Superior temporal gyrus (tissue), 1 donor: ENCODE measurements around the gene ZNF410.
"Not testable (repeated sequence)": the region's sequence is repeated elsewhere in the genome, so short reads cannot be mapped to it uniquely, and the experiment has no call there.

ENCODE experiments used
- DNase-seq: peaks from one replicate; pipeline ENCODE4 v3.0.0-alpha.2; 2016; ENCODE audit errors: extremely low spot score

The ZNF410 gene

DNA sequence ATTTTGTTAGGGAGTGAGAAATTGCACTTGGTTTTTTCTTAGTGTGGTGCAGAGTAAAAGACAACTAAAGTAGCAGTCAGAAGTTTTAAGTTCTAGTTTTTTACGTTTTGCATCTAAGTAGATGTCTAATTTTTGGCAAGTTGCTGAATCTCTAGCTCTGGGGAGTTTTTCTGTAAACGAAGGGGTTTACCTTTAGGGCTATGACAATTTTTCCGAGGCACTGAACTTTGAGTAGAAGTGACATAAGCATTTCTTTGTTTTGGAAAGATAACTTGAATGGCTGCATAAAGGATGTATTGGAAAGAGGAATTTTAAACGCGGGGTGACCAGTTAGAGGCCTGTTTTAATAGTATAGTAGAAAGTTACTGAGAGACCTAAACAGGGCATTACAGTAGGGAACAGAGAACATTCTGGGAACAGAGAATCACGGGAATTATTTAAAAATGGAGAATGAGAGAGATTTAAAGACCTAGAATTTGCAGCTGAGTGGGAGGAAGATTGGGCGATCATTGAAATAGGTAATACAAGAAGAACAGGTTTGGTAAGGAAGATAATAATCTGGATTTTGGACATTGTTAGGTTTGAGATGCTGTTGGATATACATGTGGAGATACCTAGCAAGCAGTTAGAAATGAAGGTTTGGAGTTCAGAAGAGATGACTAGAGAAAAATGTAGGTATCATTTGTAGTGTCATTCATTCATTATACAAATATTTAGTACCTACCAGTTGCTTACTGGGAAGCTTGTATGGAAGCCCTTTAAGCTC is 1.2 kb downstream of the ZNF410 start:
- DNase-seq: no peak

DNA sequence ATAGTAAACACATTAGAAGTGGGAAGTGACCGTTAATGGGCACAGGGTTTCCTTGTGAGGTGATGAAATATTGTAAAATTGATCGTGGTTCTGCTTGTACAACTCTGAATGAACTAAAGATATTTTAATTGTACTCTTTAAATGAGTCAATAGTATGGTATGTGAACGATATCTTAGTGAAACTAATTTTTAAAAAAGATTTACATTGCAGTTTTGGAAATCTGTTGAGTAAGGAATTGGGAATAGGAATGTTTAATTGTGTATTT is 1.7 kb downstream of the ZNF410 start:
- no peak for DNase-seq

DNA sequence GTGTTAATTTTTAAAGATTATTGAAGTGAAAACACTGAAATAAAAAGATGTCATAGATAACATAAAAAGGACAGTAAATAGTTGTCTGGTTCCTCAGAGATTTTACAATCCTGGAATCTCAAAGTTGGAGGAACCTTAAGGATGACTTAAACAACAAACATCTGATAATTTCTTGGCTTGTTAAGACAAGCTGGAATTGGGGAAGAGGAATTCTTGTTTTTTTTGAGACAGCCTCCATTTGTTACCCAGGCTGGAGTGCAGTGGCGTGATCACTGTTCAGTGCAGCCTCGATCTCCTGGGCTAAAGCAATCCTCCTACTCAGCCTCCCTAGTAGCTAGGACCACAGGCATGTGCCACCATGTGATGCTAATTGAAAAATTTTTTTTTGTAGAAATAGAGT is 2.3 kb downstream of the ZNF410 start:
- no peak for DNase-seq

DNA sequence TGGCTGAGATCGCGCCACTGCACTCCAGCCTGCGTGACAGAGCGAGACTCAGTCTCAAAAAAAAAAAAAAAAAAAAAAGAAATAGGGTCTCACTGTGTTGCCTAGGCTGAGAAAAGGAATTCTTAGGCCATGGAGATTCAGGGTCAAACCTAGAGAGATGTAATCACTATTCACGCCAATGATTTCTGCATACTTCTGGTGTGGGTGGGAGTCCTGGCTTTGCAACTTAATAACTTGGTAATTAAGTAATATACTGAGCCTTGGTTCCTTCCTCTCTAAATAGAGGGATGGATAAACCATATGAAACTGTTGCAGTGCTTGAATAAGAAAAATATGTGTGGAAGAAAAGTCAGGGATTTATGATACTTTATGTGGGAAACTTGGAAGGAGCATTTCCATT is 2.7 kb downstream of the ZNF410 start:
- DNase-seq: no peak

DNA sequence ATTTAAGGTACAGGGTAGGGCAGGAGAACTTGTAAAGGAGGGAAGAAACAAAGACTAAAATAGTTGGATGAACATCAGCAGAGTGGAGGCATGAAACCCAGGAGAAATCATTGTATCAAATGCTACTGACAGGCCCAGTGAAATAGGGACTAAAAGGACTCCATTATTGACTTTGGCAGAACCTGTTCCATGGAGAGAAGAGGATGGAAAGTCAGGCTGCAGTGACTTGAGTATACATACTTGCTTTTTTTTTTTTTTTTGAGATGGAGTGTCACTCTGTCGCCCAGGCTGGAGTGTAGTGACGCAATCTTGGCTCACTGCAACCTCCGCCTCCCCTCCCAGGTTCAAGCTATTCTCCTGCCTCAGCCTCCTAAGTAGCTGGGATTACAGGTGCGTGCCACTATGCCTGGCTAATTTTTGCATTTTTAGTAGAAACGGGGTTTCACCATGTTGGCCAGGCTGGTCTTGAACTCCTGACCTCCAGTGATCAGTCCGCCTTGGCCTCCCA is 7.6 kb downstream of the ZNF410 start:
- not testable (repeated sequence) for DNase-seq

DNA sequence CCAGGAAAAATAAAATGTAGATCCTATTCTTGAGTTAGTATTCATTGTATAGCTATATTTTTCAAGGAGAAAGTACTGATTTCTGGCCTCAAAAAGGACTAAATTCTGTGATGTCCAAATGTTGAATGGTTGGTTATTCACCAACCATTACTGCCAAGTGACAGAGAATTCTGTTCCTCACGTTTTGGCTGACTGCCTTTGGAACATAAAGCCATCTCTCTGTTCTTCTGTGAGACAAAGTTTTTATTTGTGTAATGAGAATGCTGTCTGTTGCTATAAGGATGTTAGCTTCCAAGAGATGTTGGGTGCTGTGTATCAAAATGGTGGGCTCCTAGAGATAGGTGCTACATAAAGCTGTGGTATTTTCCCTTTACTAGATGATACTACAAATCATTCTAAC is 9.3 kb downstream of the ZNF410 start:
- peak; percentile 75 for DNase-seq

DNA sequence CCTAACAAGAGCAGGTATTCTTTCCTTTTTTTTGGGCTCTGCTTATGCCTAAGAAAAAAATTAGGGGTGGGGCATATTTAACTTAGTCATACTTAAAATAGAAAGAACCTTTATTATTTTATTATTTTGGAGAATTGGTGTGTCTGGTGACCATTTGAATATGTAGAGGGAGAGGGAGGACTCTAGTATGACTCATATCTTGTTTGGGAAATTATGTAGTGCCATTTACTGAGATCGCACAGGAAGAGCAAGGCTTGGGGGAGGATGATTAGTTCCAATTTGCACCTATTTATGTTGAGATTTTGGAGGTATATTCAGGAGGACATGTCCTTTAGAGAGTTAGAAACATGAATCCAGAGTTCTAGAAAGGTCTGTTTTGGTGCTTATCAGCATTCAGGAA is 9.9 kb downstream of the ZNF410 start:
- DNase-seq: no peak

DNA sequence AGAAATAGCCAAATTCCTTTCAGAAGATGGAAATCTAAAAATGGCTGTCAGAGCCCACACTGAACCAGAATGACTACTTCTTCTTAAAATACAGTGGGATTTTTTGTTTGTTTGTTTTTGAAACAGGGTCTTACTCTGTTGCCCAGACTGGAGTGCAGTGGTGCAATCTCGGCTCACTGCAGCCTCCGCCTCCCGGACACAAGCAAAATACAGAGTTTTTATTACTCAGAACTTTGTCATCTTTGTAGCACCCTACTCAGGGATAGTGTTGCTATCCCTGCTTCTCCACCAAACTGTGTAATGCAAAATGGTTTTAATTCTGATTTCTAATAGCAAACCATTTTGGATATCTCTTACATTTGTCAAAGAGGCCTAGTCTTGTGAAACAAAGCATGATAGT is 16.4 kb downstream of the ZNF410 start:
- DNase-seq: no peak

DNA sequence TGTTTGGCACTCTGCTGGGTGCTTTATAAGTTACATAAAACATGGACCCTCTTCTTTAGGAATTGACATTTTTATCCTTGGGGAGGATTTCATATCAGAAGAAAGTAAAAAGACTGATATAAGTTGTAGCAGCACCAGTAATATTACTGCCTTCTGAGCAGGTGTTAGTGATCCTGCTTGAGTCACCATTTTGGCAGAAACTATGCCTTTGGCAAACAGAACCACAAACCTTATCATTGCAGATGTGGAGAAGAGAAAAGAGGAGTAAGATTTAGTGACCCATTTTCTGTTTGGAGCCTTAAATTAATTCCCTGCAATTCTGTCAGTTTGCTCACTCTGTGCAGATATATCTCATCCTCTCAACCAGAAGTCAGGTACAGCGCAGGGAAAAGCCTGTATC is 23.0 kb downstream of the ZNF410 start:
- DNase-seq: no peak

DNA sequence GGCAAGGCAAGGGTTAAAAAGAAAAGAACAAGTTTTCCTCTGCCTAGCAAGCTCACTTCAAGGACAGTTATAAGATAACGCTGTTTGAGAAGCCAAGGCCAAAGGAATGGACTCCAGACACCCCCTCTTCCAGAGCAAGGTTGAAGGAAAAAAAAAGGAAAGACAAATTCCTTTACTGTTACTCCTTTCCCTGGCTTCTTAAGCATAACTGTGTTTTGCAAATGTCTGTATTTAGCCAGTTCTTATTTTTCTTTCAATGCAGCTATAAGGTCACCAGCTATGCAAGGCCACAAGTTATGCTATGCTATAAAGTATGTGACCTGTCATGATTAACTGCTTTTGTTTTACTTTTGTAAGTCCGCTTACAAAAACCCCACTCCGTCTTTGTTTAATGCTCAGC is 26.6 kb downstream of the ZNF410 start:
- no peak for DNase-seq

DNA sequence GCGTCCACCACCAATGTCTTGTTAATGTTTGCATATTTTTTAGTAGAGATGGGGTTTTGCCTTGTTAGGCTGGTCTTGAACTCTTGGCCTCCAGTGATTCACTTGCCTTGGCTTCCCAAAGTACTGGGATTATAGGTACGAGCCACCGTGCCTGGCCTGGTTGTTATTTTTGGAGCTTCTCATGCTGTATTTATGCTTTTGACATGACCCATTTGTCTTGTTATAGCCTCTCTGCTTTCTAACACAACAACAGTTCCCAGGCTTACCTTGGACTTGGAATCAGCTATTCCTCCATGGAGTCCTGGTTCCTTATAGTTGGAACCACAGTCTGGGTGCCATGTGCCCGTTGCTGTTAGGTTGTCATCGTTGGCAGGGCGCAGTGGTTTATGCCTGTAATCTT is 29.7 kb downstream of the ZNF410 start:
- DNase-seq: no peak

DNA sequence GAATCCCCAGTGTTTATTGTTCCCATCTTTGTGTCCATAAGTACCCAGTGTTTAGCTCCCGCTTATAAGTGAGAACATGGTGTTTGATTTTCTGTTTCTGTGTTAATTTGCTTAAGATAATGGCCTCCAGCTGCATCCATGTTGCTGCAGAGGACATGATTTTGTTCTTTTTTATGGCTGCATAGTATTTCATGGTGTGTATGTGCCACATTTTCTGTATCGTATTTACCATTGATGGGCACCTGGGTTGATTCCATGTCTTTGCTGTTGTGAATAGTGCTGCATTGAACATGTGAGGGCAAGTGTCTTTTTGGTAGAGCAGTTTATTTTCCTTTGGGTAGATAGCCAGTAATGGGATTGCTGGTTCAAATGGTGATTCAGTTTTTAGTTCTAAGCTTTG is 32.8 kb downstream of the ZNF410 start:
- not testable (repeated sequence) for DNase-seq

DNA sequence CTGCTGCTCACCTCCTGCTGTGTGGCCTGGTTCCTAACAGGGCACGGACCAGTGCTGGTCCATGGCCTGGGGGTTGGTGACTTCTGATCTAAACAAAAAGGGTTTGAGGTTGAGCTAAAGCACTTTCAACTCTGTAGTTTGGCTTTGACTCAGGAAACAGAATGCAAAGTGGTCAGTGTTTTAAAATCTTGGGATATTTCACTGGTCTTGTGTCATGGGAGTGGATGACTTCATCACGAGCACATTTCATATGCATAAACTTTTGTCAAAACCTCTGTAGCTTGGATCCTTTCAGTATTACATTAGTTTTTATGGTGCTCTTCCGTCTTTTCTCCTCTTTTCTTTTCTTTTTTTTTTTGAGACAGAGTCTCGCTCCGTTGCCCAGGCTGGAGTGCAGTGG is 37.7 kb downstream of the ZNF410 start:
- no peak for DNase-seq

DNA sequence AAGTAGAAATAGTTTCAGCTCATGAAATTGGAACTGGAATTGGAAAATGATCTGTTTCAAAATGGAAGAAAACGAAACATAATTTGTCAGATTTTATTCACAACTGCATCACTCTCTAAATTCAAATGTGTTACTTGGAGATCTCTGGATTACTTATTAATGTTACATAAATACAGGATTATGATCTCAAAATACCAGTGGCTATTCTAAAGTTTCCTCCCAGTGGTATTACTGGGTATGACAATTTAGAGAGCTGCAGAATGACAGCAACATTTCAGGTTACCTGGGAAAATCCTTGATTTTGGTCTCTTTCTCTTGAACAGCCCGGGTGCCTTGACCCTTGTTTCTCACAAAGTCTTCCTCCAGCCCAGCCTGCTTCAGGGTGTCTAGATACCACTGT is 49.0 kb downstream of the ZNF410 start:
- DNase-seq: no peak

DNA sequence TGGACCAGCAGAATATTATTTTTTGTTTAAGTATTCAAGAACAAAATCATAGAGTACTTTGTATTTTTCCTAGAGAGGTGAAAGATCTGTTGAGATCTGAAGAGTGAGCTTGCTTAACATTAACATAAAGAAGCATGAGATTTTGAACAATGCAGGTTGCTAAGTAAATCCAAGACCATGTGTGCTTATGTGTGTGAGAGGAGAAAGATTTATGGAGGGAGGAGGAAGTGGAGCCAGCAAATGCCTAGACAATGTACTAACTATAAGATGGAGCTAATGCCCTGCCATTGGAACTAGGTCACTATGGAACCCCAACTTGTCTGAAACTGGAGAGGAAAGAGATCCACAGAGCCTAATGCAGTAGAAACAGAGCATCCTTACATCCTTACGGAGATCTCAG is 49.9 kb downstream of the ZNF410 start:
- no peak for DNase-seq

DNA sequence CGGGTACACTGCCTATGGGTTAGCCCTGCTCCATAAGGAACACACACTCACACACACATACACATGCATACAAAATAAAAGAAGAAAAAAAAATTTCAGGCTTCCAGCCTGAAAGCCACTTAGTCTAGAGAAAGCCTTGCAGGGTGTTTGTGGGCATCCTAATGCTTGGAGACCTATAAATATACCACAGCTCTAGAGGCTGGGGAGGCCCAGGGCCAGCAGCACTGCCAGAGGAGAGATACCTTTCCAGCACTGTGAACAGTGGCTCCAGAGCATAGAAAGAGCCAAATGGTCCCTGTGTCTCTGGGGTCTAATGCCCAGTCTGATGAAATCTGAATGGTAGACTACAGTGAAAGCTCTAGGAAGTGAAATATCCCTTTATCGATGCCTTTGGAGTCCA is 50.4 kb downstream of the ZNF410 start:
- no peak for DNase-seq

DNA sequence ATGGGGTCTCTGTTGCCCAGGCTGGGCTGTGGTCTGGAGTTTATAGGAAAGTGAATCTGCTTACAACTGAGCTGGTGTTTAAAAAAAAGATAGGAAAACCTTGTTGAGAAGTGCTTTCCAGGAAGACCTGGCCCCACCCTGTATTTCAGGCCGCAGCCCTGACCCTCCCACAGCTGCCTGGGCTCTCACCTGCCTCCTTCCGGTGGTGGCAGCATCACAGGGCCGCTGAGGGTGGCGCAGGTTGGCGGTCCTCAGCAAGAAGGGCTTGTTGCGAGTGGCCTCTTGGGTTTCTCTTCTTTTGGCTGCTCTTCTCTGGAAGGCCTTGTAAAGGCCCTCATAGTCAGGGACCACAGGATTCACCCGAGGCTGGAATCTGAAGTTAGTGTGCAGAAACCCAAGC is 55.5 kb downstream of the ZNF410 start:
- DNase-seq: no peak

DNA sequence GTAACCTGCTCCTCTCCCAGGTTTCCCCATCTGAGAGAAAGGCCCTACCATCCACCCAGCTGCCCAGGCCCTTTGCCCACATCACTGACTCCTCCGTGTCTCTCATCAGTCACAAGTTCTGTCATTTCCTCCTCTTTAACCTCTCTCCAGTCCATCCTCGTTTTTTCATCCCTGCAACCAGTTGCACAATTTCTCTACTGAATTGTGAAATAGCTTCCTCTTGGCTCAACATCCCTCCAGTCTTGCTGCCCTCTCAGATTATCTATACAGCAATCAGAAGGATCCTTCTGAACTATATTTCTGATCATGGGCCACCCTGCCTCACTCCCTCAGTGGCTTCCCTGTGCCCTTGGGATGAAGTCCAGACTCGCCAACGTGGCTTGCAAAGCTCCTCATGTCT is 56.4 kb downstream of the ZNF410 start:
- no peak for DNase-seq

DNA sequence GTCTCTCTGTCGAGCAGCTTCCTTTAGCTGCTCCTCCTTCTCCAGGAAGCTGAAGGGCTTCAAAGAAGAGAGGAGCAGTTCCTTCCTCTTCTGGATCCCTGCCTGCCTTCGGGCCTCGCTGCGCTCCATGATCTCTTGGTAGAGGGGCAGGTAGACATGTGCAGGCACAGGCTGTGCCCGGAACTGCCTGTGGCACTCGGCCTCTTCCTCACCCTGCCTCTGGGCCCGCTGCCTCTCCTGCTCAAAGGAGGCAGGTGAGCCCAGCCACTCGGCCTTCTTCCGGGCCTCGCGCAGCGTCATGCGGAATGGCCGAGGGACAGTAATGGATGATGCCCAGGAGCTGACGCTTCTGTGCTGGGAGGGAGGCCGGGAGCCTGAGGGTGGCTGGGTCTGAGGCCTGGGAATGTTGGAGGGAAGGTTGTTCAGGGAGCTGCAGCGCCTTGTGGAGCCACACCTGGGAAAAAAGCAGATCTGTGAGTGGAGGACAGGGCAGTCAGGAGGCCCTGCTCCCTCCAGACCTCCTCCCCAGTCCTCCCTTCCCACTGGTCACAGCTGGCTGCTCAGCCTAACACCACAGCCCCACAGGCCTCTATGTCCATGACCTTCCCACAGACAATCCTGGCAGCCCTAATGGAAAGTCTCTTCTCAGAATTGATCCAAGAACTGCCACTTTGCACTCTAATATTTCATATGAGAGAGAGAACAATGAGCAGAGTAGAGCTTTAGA is 57.9 kb downstream of the ZNF410 start:
- no peak for DNase-seq

DNA sequence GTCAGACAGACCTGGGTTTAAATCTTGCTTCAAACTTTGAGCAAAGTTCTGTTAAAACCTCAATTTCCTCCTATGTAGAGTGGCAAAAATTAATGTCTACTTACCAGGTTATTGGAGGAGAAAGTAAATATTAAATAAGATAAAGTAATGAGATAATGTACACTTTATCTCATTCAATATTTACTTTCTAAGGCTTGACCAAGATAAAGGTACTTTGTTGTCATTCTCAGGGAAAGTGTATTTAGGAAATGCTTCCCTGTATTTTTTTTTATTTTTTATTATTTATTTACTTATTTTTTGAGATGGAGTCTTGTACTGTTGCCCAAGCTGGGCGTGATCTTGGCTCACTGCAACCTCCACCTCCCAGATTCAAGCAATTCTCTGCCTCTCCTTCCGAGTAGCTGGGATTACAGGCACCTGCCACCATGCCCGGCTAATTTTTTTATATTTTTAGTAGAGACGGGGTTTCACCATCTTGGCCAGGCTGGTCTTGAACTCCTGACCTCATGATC is 58.6 kb downstream of the ZNF410 start:
- no peak for DNase-seq

DNA sequence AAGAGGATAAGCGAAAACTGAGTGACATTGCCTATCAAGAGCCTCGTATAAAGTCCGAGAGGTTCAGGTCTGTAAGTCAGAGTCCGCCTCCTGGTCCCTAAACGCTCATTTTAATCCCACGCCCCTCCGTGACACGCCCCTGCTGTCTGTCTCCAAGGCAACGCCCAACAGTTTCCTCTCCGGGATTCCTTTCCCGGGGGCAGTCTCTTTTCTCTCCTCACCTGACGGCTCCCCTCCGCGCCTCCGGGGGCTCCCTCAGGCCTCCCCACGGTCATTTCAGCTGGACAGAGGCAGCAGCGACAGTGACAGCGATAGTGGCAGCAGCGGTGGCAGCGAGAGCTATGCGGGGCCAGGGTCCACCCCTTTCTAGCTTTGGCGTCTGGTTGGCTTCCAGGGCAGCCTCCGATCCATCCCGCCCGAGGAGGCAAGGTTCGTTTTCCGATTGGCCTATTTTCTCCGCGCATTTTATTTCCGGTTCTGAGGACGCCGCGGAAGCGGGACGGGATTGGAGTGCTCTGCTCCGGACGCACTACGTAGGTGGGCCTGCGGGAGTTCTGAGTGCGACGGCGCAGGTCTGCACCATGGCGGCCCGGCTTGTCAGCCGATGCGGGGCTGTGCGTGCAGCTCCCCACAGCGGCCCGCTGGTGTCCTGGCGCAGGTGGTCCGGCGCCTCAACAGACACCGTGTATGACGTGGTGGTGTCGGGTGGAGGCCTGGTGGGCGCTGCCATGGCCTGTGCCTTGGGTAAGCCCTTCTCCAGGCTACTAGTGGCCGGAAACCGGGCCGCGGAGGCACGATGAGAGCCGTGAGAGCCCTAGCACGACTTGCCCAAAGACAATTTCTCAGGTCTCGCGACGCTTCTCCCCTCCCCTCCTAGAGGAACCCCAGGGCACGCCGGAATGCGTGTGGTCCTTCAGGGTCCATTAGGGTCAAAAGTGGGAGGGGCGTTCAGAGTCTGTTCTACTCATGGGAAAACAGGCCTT is 63.4 kb downstream of the ZNF410 start, which contains the start of the genes COQ6 and FAM161B:
COQ6 (plus strand) TSS at position 551 of the 983 bp plus-strand sequence; CDS start at position 582, 31 bp downstream.
FAM161B (minus strand) TSS at position 343 of the 983 bp plus-strand sequence; CDS start at position 275, 68 bp downstream.
- DNase-seq: peak; percentile 98

DNA sequence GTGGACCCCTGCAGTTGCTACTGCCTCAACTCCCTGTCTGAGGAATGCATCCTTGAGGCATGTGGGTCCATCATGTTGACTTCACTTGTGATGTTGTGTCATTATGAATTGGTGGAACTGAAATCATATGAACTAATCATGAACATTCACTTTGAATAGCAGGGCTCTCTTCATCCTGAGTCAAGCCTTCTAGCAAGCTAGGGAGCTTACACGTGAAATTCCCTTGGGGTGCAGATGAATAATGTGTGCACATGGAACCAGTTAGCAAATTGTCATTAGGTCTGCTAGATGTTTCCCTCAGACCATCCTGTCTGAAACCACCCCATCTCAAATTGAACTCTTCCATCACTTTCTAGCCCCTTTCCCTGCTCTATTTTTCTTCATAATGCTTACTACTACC is 67.1 kb downstream of the ZNF410 start:
- DNase-seq: no peak
